Neuronal stem cell (in vitro differentiated cells): ENCODE results near the gene NRROS.

Experiments used
- DNase-seq: peaks from one replicate; pipeline ENCODE4 v3.0.0-alpha.2; 2013; ENCODE audit warnings: low spot score
- H2AFZ ChIP-seq: one replicate; pipeline ENCODE4 v1.6.1; 2013; ENCODE audit warnings: mild to moderate bottlenecking, low read length, inconsistent platforms
- H2AK5ac ChIP-seq: 2 replicates; pipeline ENCODE4 v1.6.1; 2013; ENCODE audit warnings: low read depth, mild to moderate bottlenecking, inconsistent platforms, low read length, moderate library complexity, mixed read lengths
- H2BK120ac ChIP-seq: 2 replicates; pipeline ENCODE4 v1.6.1; 2013; ENCODE audit warnings: low read depth, mild to moderate bottlenecking, inconsistent platforms, low read length, moderate library complexity, mixed read lengths
- H2BK12ac ChIP-seq: one replicate; pipeline ENCODE4 v1.6.1; 2013; ENCODE audit warnings: low read length, inconsistent platforms
- H2BK15ac ChIP-seq: 2 replicates; pipeline ENCODE4 v1.6.1; 2013; ENCODE audit warnings: mild to moderate bottlenecking, low read length, inconsistent platforms, mixed read lengths
- H2BK5ac ChIP-seq: one replicate; pipeline ENCODE4 v1.6.1; 2013; ENCODE audit warnings: inconsistent platforms, mild to moderate bottlenecking, low read length, moderate library complexity
- H3K14ac ChIP-seq: one replicate; pipeline ENCODE4 v1.6.1; 2013; ENCODE audit warnings: low read length, inconsistent platforms
- H3K18ac ChIP-seq: 2 replicates; pipeline ENCODE4 v1.6.1; 2013; ENCODE audit warnings: low read length, inconsistent platforms
- H3K23ac ChIP-seq: 2 replicates; pipeline ENCODE4 v1.6.1; 2013; ENCODE audit warnings: low read depth, mild to moderate bottlenecking, mixed read lengths, low read length, inconsistent platforms; ENCODE audit not compliant: poor library complexity
- H3K27ac ChIP-seq: replicated peaks from 3 replicates; pipeline ENCODE4 v1.5.1; 2013; ENCODE audit warnings: low read length, inconsistent platforms
- H3K27me3 ChIP-seq, 3 experiments: 2 replicates each; pipeline ENCODE4 v1.6.1; 2013; ENCODE audit warnings: low read length in 3 of 3, mild to moderate bottlenecking in 2 of 3, inconsistent platforms in 1 of 3, low read depth in 1 of 3, mixed read lengths in 1 of 3, moderate library complexity in 1 of 3; ENCODE audit not compliant: control insufficient read depth in 3 of 3, insufficient read depth in 3 of 3
- H3K36me3 ChIP-seq, 2 donors: replicated peaks in 1 of 2; 2 replicates each; pipeline ENCODE4 v1.6.1; 2013; ENCODE audit warnings: low read length in 2 of 2; ENCODE audit not compliant: control insufficient read depth in 2 of 2, insufficient read depth in 2 of 2
- H3K4ac ChIP-seq: 2 replicates; pipeline ENCODE4 v1.6.1; 2013; ENCODE audit warnings: inconsistent platforms, mild to moderate bottlenecking, low read length, moderate library complexity
- H3K4me1 ChIP-seq, 2 donors: 1 replicate in 1 of 2; 2 replicates in 1 of 2; pipeline ENCODE4 v1.6.1; 2013; ENCODE audit warnings: low read length in 2 of 2, low read depth in 1 of 2; ENCODE audit not compliant: control insufficient read depth in 2 of 2, insufficient read depth in 1 of 2
- H3K4me2 ChIP-seq: one replicate; pipeline ENCODE4 v1.6.1; 2013; ENCODE audit warnings: mild to moderate bottlenecking, low read length, inconsistent platforms; ENCODE audit not compliant: insufficient read depth, poor library complexity, severe bottlenecking
- H3K4me3 ChIP-seq, 2 donors: 2 replicates each; pipeline ENCODE4 v1.5.1; 2013; ENCODE audit warnings: low read length in 2 of 2, mild to moderate bottlenecking in 2 of 2, inconsistent platforms in 1 of 2, moderate library complexity in 1 of 2
- H3K79me1 ChIP-seq: one replicate; pipeline ENCODE4 v1.6.1; 2013; ENCODE audit warnings: low read depth, mild to moderate bottlenecking, inconsistent platforms, low read length, moderate library complexity
- H3K9ac ChIP-seq: one replicate; pipeline ENCODE4 v1.6.1; 2013; ENCODE audit warnings: mild to moderate bottlenecking, low read depth, low read length, inconsistent platforms; ENCODE audit not compliant: poor library complexity
- H3K9me3 ChIP-seq, 2 donors: replicated peaks in 1 of 2; 2 replicates each; pipeline versions ENCODE3 to v1.6.1; 2013; ENCODE audit warnings: low read length in 2 of 2, mild to moderate bottlenecking in 2 of 2, inconsistent platforms in 1 of 2, low read depth in 1 of 2, mixed read lengths in 1 of 2, moderate library complexity in 1 of 2; ENCODE audit not compliant: control insufficient read depth in 2 of 2, insufficient read depth in 1 of 2
- H4K8ac ChIP-seq: one replicate; pipeline ENCODE4 v1.6.1; 2013; ENCODE audit warnings: low read depth, mild to moderate bottlenecking, inconsistent platforms, low read length, moderate library complexity
- H4K91ac ChIP-seq: one replicate; pipeline ENCODE4 v1.6.1; 2013; ENCODE audit warnings: low read length, low read depth, mild to moderate bottlenecking, inconsistent platforms; ENCODE audit not compliant: poor library complexity
- whole genome bisulfite sequencing, 2 donors: extraction: QIAGEN DNeasy Blood & Tissue Kit; methylation state at CpG; one replicate each; pipeline ENCODE4 v1.1.7; 2013; ENCODE audit warnings: missing lambda C conversion rate in 2 of 2, mixed read lengths in 1 of 2; ENCODE audit not compliant: insufficient read length in 2 of 2, insufficient replicate concordance in 1 of 2; ENCODE audit errors: extremely low coverage in 2 of 2; 5-methylcytosine and 5-hydroxymethylcytosine counted together

The NRROS gene

DNA sequence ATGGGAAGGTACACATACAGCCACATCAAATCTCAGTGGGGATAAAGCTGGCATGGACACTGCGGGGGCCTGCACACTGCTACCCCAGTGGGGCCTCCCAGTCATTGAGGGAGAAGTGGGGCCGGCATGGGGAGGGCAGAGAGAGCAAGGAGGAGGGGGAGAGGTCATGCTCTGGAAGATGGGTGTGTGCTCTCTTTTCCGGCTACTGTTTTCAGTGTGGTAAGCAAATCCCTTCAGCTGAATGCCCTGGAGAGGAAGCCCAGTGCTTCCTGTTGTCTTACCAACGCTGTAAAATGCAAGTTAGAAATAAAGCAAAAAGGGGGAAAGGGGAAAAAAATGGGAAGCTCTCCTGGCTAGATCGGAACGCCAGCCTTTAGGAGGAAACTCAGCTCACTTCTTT lies 30.8 kb downstream of the NRROS start:
- no peak overlapping the region for H2BK5ac ChIP-seq
- no peaks in the 10 kb centered on the region for H3K9me3 ChIP-seq
- peak overlapping the region; percentile 84 for H2AFZ ChIP-seq

DNA sequence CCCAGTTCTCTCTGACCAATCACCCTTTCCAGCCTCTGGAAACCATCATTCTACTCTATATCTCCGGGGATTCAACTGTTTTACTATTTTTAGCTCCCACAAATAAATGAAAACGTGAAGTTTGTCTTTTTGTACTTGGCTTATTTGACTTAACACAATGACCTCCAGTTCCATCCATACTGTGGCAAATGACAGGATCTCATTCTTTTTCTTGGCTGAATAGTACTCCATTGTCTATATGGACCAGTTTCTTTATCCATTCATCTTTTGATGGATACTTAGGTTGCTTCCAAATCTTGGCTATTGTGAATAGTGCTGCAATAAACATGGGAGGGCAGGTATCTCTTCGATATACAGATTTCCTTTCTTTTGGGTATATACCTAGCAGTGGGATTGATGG lies 34.1 kb downstream of the NRROS start:
- no peak overlapping the region for H3K14ac ChIP-seq
- no peak overlapping the region for H4K8ac ChIP-seq
- H3K79me1 ChIP-seq: no peaks in the 10 kb centered on the region
- H3K4me2 ChIP-seq: no peak overlapping the region
- H2BK12ac ChIP-seq: no peak overlapping the region
- no peak overlapping the region for H3K23ac ChIP-seq
- no peak overlapping the region for H4K91ac ChIP-seq
- H3K27me3 ChIP-seq: peaks cover 0 to 19% (median 0%) of the 10 kb centered on the region in 3 experiments
- WGBS, 2 donors: no CpG with 5 or more reads among the region's 3 CpGs
- H3K9me3 ChIP-seq: no peaks in the 10 kb centered on the region
- no peak overlapping the region for H3K18ac ChIP-seq
- no peak overlapping the region for H3K4me3 ChIP-seq
- no peak overlapping the region for H3K4ac ChIP-seq
- H2BK5ac ChIP-seq: no peak overlapping the region
- H3K4me1 ChIP-seq: peaks cover 0 to 10% of the 10 kb centered on the region in 2 donors
- DNase-seq: no peak
- no peak overlapping the region for H2AK5ac ChIP-seq
- H3K27ac ChIP-seq: no peak overlapping the region
- no peak overlapping the region for H3K9ac ChIP-seq
- no peak overlapping the region for H2AFZ ChIP-seq
- H2BK120ac ChIP-seq: no peak overlapping the region
- no peaks in the 10 kb centered on the region for H3K36me3 ChIP-seq
- no peak overlapping the region for H2BK15ac ChIP-seq

More for the DNA sequence above, 30.8 kb downstream of the NRROS start:
- no peaks in the 10 kb centered on the region for H3K79me1 ChIP-seq
- H3K4me3 ChIP-seq: no peak overlapping the region
- no peak overlapping the region for H4K8ac ChIP-seq
- no peak overlapping the region for H2BK120ac ChIP-seq
- H3K36me3 ChIP-seq: no peaks in the 10 kb centered on the region
- H3K23ac ChIP-seq: no peak overlapping the region
- no peak overlapping the region for H3K14ac ChIP-seq
- no peak overlapping the region for H3K9ac ChIP-seq
- no peak overlapping the region for H4K91ac ChIP-seq
- WGBS, 2 donors: no CpG with 5 or more reads among the region's 6 CpGs
- peaks cover 0 to 2% (median 0%) of the 10 kb centered on the region in 3 experiments for H3K27me3 ChIP-seq
- no peak overlapping the region for H2BK12ac ChIP-seq
- H3K18ac ChIP-seq: peak overlapping the region; percentile 23
- peaks cover 4 to 14% of the 10 kb centered on the region in 2 donors for H3K4me1 ChIP-seq
- H3K4ac ChIP-seq: no peak overlapping the region
- H2AK5ac ChIP-seq: no peak overlapping the region
- no peak for DNase-seq
- H3K27ac ChIP-seq: no peak overlapping the region
- no peak overlapping the region for H2BK15ac ChIP-seq
- no peak overlapping the region for H3K4me2 ChIP-seq

DNA sequence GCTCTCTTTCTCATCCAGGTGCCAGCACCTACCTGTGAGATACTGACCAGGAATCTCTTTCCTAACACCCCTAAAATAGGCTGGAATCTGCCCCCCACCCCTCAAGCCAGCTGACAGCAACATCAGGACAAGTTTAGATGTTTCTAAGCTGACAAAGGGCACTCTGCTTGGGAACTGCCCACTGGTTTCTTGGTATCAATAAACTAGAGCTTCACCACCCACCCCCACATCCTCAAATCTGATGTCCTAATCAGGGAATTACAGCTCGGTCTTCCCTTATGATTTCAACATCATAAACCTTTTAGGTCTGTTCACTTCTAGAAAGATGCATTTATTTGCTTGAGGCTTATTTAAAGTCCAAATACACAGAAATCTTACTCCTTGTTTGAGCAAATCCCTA lies 37.9 kb downstream of the NRROS start:
- WGBS, 2 donors: no CpG with 5 or more reads among the region's 1 CpG

DNA sequence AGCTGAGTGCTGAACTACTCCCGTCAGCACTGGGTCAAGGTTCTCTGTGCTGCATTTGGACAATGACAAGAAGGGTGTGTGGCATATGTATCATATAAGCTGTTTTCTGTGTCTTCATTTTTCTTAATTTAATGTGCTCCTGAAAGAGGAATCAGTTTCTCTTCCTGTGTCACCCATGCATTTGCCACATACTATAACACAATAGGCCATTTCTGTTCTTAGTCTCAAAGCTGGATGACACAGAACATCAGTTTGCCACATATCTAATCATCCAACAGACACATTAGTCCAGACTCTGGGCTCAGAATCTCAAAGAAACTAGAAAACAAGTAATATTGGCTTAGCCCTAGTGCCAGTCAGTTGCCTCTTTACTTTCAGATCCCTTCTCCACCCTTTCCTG lies 38.4 kb downstream of the NRROS start:
- Histone ChIP-seq H2BK120ac (no peak overlapping the region), H4K8ac (no peak overlapping the region), H3K27ac (no peak overlapping the region), H3K9me3 (no peaks in the 10 kb centered on the region), H2BK5ac (no peak overlapping the region), H3K23ac (no peak overlapping the region), H3K9ac (no peak overlapping the region), H3K4me2 (no peak overlapping the region), H3K79me1 (no peaks in the 10 kb centered on the region), H2BK12ac (no peak overlapping the region), H2BK15ac (no peak overlapping the region), H3K4me1 (no peaks in the 10 kb centered on the region), H3K18ac (no peak overlapping the region), H3K36me3 (no peaks in the 10 kb centered on the region), H4K91ac (no peak overlapping the region), H3K4ac (no peak overlapping the region), H2AK5ac (no peak overlapping the region), H2AFZ (no peak overlapping the region), H3K4me3 (no peak overlapping the region), H3K14ac (no peak overlapping the region), H3K27me3 (peaks cover 0 to 24% (median 0%) of the 10 kb centered on the region in 3 experiments)
- WGBS, 2 donors: no CpG with 5 or more reads among the region's 1 CpG
- no peak for DNase-seq

More for the DNA sequence above, 37.9 kb downstream of the NRROS start:
- Histone ChIP-seq H3K27ac (no peak overlapping the region), H3K4me1 (no peaks in the 10 kb centered on the region), H2BK5ac (no peak overlapping the region), H3K18ac (no peak overlapping the region), H2BK15ac (no peak overlapping the region), H3K23ac (no peak overlapping the region), H2AK5ac (no peak overlapping the region), H3K4ac (no peak overlapping the region), H2BK120ac (no peak overlapping the region), H3K9me3 (no peaks in the 10 kb centered on the region), H3K36me3 (no peaks in the 10 kb centered on the region), H3K4me3 (no peak overlapping the region), H4K91ac (no peak overlapping the region), H2BK12ac (no peak overlapping the region), H3K14ac (no peak overlapping the region), H3K4me2 (no peak overlapping the region), H3K27me3 (peaks cover 0 to 24% (median 0%) of the 10 kb centered on the region in 3 experiments), H3K79me1 (no peaks in the 10 kb centered on the region), H2AFZ (no peak overlapping the region), H4K8ac (no peak overlapping the region), H3K9ac (no peak overlapping the region)
- no peak for DNase-seq
